Sigmoid colon (tissue), 7 donors: ENCODE measurements around the gene ATP1A1. TPM values are rescaled to one million over a fixed set of nuclear protein-coding genes. Genes with fewer than 3 reads are reported as not detected.

Experiments
- DNase-seq: peaks from one replicate; pipeline ENCODE4 v3.0.0-alpha.2; 2019
- H3K27ac ChIP-seq, 4 donors: fragments of 200-600 bp; sonication (generic); one replicate each; pipeline ENCODE4 v1.5.1; 2016 to 2019; ENCODE audit warnings: mild to moderate bottlenecking in 1 of 4
- H3K27me3 ChIP-seq, 3 donors: fragments of 200-600 bp; sonication (generic); one replicate each; pipeline ENCODE4 v1.5.1; 2019; ENCODE audit warnings: mild to moderate bottlenecking in 1 of 3
- H3K36me3 ChIP-seq, 4 donors: fragments of 200-600 bp; sonication (generic); one replicate each; pipeline ENCODE4 v1.5.1; 2016 to 2019
- H3K4me1 ChIP-seq, 4 donors: fragments of 200-600 bp; sonication (generic); one replicate each; pipeline ENCODE4 v1.5.1; 2017 to 2019
- H3K4me3 ChIP-seq, 4 donors: fragments of 200-600 bp; sonication (generic); one replicate each; pipeline ENCODE4 v1.5.1; 2017 to 2019; ENCODE audit warnings: mild to moderate bottlenecking in 2 of 4, moderate library complexity in 1 of 4
- H3K9me3 ChIP-seq, 4 donors: fragments of 200-600 bp in 3 of 4; sonication (generic) in 3 of 4; one replicate each; pipeline versions ENCODE4 v1.5.1 to v1.6.1; 2013 to 2019
- EP300 ChIP-seq, 4 donors: sonication (generic); formaldehyde crosslinking; IDR thresholded peaks; one replicate each; pipeline ENCODE4 v1.6.1; 2017; ENCODE audit warnings: antibody characterized with exemption in 4 of 4
- POLR2A ChIP-seq, 2 donors: fragments of 450-650 bp; IDR thresholded peaks; one replicate each; pipeline ENCODE4 v1.6.1; 2016; ENCODE audit warnings: antibody characterized with exemption in 2 of 2, mild to moderate bottlenecking in 2 of 2, moderate library complexity in 2 of 2
- POLR2AphosphoS5 ChIP-seq, 4 donors: sonication (generic); formaldehyde crosslinking; IDR thresholded peaks; one replicate each; pipeline ENCODE4 v1.6.1; 2017; ENCODE audit warnings: antibody characterized with exemption in 4 of 4
- WGBS, 2 donors: extraction: QIAGEN DNeasy Blood & Tissue Kit; methylation state at CpG; one replicate each; pipeline ENCODE4 v1.1.7; 2013; 5-methylcytosine and 5-hydroxymethylcytosine counted together
- intact Hi-C: fragments of 100-400 bp; cut with DNase I; formaldehyde crosslinking; loops from one replicate; pipeline ENCODE4 v1.15.1; 2023
- polyA plus RNA-seq, 3 donors: library from polyadenylated mRNA; stranded (reverse); fragments of 200-250 nt; gene quantifications; one replicate each; pipeline ENCODE4 v1.2.3, GENCODE V29; 2013
- total RNA-seq, 4 donors: library from RNA; depleted of rRNA; stranded (reverse); fragments of >200 nt; gene quantifications; one replicate each; pipeline ENCODE4 v1.1.0, GENCODE V29; 2016
- TF ChIP-seq, protein P1 (sequence below), 4 experiments: fragments of 450-650 bp in 3 of 4; fragments of 200-600 bp in 1 of 4; IDR thresholded peaks; one replicate each; pipeline ENCODE4 v1.5.1; 2016 to 2019; ENCODE audit warnings: antibody characterized with exemption in 4 of 4, mild to moderate bottlenecking in 3 of 4, moderate library complexity in 2 of 4
- donor health status: healthy with polysubstance abuse.
- donor health status: Bipolar disorder and iron deficiency.
- donor health status: healthy.

Gene ATP1A1
- total and polyA plus RNA-seq, 7 donors, result 88.6 to 1,099 (median 101) TPM

DNA sequence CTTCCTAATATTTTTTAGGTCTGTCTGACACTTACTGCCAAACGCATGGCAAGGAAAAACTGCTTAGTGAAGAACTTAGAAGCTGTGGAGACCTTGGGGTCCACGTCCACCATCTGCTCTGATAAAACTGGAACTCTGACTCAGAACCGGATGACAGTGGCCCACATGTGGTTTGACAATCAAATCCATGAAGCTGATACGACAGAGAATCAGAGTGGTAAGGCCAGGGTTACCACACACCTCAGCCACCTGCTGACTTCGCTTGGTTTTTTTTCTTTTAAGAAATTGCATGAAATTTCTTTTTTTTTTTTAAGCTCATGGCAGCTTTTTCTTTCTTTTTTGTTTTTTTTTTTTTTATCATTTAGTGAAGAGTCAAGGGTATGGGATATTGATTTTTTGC is 17.2 kb downstream of the ATP1A1 start:
- TF ChIP-seq, protein P1, sequence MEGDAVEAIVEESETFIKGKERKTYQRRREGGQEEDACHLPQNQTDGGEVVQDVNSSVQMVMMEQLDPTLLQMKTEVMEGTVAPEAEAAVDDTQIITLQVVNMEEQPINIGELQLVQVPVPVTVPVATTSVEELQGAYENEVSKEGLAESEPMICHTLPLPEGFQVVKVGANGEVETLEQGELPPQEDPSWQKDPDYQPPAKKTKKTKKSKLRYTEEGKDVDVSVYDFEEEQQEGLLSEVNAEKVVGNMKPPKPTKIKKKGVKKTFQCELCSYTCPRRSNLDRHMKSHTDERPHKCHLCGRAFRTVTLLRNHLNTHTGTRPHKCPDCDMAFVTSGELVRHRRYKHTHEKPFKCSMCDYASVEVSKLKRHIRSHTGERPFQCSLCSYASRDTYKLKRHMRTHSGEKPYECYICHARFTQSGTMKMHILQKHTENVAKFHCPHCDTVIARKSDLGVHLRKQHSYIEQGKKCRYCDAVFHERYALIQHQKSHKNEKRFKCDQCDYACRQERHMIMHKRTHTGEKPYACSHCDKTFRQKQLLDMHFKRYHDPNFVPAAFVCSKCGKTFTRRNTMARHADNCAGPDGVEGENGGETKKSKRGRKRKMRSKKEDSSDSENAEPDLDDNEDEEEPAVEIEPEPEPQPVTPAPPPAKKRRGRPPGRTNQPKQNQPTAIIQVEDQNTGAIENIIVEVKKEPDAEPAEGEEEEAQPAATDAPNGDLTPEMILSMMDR (IDR thresholded peaks at IDR 0.05), result no peak
- TF ChIP-seq POLR2A (IDR thresholded peaks at IDR 0.05) (no peak), EP300 (IDR thresholded peaks at IDR 0.05) (no peak), POLR2AphosphoS5 (IDR thresholded peaks at IDR 0.05) (no peak)
- no peak overlapping the region for H3K27ac ChIP-seq
- H3K4me1 ChIP-seq, result no peaks in the 10 kb centered on the region
- H3K9me3 ChIP-seq, result no peaks in the 10 kb centered on the region
- intact Hi-C loops, result no loop called here
- no peak overlapping the region for H3K4me3 ChIP-seq
- 81 to 82% methylated on average over 5 of the region's 5 CpGs for WGBS, 2 donors
- H3K36me3 ChIP-seq, result peaks cover 43 to 100% (median 68%) of the 10 kb centered on the region in 4 donors
- no peak for DNase-seq
- H3K27me3 ChIP-seq, result no peaks in the 10 kb centered on the region

DNA sequence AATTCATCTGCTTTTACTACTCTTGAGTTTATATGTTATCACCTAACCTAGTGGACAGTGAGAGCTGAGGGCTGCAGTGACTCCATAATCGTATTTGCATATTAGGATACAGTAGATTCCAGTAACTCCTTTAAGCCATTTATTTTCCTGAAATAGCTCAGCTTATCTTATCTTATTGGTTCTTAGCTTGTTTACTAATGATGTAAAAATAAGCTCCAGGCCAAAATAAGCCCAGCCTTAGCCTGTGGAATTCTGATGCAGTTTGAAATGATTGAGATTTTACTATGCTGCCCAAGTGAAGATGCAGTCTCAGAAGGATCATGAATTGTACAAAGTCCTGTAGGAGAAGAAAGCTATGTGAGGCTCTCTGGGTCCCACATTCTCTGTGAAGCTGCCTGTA is 18.1 kb downstream of the ATP1A1 start:
- intact Hi-C loops, result no loop called here
- Histone ChIP-seq H3K4me1 (no peaks in the 10 kb centered on the region), H3K27me3 (no peaks in the 10 kb centered on the region), H3K36me3 (peaks cover 44 to 100% (median 69%) of the 10 kb centered on the region in 4 donors), H3K9me3 (no peaks in the 10 kb centered on the region), H3K4me3 (no peak overlapping the region), H3K27ac (no peak overlapping the region)
- TF ChIP-seq EP300 (IDR thresholded peaks at IDR 0.05) (no peak), POLR2A (IDR thresholded peaks at IDR 0.05) (no peak), POLR2AphosphoS5 (IDR thresholded peaks at IDR 0.05) (no peak)
- TF ChIP-seq, protein P1 (IDR thresholded peaks at IDR 0.05), result no peak
- DNase-seq, result no peak
- 73 to 88% methylated on average over 1 of the region's 1 CpG for WGBS, 2 donors

DNA sequence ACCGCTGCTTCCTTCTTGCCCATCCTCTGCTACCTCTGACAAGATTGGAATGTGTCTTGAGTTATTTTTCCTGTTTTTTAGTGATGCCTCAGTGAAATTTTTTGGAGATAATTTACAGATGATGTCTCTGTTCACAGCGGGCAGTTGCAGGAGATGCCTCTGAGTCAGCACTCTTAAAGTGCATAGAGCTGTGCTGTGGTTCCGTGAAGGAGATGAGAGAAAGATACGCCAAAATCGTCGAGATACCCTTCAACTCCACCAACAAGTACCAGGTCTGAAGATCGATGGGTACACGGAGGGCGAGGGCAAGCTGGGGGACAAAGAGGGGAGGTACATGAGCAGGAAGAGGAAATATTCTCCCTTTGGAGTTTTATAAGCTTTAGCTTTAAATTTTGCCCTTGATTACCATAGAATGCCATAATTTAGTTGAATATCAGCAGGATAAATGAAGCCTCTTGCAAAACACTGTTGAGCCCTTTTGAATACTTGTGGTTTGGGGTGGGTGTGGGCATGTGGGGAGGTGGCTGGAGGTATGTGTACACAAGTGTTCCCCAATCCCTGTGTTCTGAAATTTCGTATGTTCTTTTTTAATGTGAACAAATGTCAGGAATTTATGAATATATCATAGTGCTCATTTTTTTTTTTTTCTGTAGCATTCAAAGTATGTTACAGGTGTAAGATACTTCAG is 19.8 kb downstream of the ATP1A1 start:
- intact Hi-C loops, result no loop called here
- no peak for DNase-seq
- H3K36me3 ChIP-seq, result peaks cover 39 to 100% (median 70%) of the 10 kb centered on the region in 4 donors
- no peak overlapping the region for H3K27ac ChIP-seq
- no peak overlapping the region for H3K4me3 ChIP-seq
- no peaks in the 10 kb centered on the region for H3K27me3 ChIP-seq
- no peaks in the 10 kb centered on the region for H3K4me1 ChIP-seq
- no peaks in the 10 kb centered on the region for H3K9me3 ChIP-seq
- 89 to 92% methylated on average over 10 of the region's 10 CpGs for WGBS, 2 donors
- TF ChIP-seq, protein P1 (IDR thresholded peaks at IDR 0.05), result no peak
- no peak for TF ChIP-seq EP300 (IDR thresholded peaks at IDR 0.05)
- TF ChIP-seq POLR2AphosphoS5 (IDR thresholded peaks at IDR 0.05), result no peak
- TF ChIP-seq POLR2A (IDR thresholded peaks at IDR 0.05), result no peak

DNA sequence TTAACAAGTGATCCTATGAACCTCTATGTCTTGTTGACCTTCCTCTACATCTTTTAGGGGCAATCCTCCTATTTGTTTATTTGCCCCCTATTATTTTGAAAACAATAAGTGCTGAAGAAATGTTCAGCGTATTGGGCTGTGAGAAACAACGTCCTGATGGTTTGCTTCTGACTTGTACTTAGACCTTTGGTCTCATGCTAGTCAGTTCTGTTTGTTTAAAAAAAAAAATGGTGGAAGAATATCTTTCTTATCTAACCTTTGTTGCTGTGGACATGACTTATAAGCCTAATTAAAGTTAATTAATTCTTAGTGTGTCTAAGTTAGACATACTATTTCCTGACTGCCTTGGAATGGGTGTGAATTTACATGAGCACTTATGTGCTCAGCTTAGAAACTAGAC is 20.7 kb downstream of the ATP1A1 start:
- DNase-seq, result no peak
- 21 to 77% methylated on average over 2 of the region's 2 CpGs for WGBS, 2 donors
- no peaks in the 10 kb centered on the region for H3K9me3 ChIP-seq
- no peaks in the 10 kb centered on the region for H3K4me1 ChIP-seq
- H3K27me3 ChIP-seq, result no peaks in the 10 kb centered on the region
- H3K4me3 ChIP-seq, result no peak overlapping the region
- no peak for TF ChIP-seq POLR2A (IDR thresholded peaks at IDR 0.05)
- TF ChIP-seq POLR2AphosphoS5 (IDR thresholded peaks at IDR 0.05), result no peak
- TF ChIP-seq, protein P1 (IDR thresholded peaks at IDR 0.05), result no peak
- TF ChIP-seq EP300 (IDR thresholded peaks at IDR 0.05), result no peak
- peaks cover 41 to 100% (median 71%) of the 10 kb centered on the region in 4 donors for H3K36me3 ChIP-seq
- H3K27ac ChIP-seq, result no peak overlapping the region
- intact Hi-C loops, result no loop called here

DNA sequence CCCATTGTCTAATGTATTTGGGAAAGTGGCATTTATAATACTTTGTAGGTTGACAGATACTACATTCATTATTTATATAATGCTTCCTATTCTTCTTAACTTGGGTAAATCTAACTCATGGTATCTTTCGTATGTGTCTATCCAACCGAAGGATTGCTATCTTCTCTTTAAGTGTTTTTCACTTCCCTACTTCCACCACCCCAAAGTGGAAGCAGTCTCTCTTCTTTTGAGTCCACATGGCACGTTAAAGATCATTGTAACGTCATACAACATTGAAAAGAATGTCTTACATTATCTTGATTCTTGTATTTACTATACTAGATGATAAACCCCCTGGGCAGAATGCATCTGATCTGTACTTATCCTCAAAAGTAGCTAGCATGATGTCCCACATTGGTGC is 21.2 kb downstream of the ATP1A1 start:
- no peak for DNase-seq
- Histone ChIP-seq H3K4me3 (no peak overlapping the region), H3K27me3 (no peaks in the 10 kb centered on the region), H3K4me1 (no peaks in the 10 kb centered on the region), H3K36me3 (peaks cover 40 to 100% (median 71%) of the 10 kb centered on the region in 4 donors), H3K9me3 (no peaks in the 10 kb centered on the region), H3K27ac (no peak overlapping the region)
- intact Hi-C loops, result no loop called here
- TF ChIP-seq, protein P1 (IDR thresholded peaks at IDR 0.05), result no peak
- TF ChIP-seq POLR2A (IDR thresholded peaks at IDR 0.05) (no peak), POLR2AphosphoS5 (IDR thresholded peaks at IDR 0.05) (no peak), EP300 (IDR thresholded peaks at IDR 0.05) (no peak)
- WGBS, 2 donors, result 83 to 88% methylated on average over 4 of the region's 4 CpGs
